GM19099 (cell line): ENCODE data around the gene FBXO30.

Experiments
- POLR2A ChIP-seq: IDR thresholded peaks from 3 replicates; pipeline ENCODE4 v1.6.1; 2011; ENCODE audit warnings: low read depth; ENCODE audit not compliant: insufficient read length; ENCODE audit errors: extremely low read depth

The FBXO30 gene

GRCh38 chr6:145830612-145831011 is 16.0 kb upstream of the FBXO30 start:
- no peak for TF ChIP-seq POLR2A

DNA sequence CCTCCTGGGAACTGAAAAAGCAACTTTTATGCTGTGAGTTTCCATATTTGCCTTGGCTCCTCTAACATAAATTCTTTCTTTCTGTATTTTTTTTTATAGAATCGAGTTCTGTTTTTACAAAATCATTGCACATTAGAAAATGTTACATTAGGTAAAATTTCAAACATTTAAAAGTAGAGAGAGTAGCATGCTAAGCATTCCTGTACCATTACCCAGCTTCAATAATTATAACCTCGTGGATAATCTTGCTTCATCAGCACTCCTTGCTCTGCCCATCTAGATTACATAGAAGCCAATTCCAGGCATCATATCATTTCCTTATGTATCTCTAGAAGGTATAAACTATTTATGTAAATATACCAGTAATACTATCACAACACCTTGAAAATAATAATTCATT is 15.4 kb upstream of the FBXO30 start:
- no peak for TF ChIP-seq POLR2A

- no peak for TF ChIP-seq POLR2A
Measured at GRCh38 chr6:145829102-145829501, 14.5 kb upstream of the FBXO30 start.

DNA sequence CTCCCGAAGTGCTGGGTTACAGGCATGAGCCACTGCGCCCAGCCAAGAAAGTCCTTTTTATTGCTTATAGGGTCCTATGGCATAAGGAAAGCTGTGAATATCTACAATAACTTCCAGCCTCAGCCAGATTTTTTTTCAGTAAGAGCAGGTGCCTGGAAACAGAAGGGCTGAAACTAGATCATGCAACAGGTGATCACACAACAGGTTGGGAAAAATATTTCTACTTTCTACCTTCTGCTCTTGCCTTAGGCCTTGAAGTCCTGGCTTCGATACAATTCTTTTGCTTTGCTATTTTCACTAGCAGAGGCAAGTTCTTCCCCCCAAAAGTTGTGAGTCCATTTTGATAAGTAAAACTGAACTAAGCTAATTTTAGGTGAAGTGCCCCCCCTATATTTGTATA is 9.7 kb upstream of the FBXO30 start:
- TF ChIP-seq POLR2A = no peak

DNA sequence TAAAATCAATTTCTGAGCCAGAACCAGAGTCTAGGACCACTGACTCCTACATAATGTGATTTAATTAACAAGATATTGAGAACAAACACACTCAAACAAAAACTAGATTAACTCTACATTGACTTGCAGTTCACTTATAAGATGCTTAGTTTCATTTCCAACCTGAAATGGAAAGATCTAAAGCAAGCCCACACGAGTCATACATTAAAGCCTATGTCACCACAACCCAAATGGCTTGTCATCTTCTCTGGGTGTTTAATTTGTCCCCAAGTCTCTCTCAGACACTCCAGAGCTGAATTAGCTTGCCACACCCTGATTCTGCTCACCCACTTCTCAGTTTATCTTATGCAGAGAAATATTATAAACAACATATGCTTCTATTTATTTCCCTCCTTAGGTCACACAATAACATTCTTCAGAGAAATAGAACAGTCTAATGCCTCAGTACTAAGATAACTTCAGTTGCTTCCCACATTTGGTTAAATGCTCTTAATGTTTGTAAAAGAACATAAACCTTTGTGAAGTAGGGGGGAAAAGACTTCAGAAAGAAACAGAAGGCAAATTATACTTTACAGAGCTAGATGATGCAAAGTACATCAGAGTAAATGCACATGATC is 8.8 kb upstream of the FBXO30 start:
- TF ChIP-seq POLR2A = no peak

DNA sequence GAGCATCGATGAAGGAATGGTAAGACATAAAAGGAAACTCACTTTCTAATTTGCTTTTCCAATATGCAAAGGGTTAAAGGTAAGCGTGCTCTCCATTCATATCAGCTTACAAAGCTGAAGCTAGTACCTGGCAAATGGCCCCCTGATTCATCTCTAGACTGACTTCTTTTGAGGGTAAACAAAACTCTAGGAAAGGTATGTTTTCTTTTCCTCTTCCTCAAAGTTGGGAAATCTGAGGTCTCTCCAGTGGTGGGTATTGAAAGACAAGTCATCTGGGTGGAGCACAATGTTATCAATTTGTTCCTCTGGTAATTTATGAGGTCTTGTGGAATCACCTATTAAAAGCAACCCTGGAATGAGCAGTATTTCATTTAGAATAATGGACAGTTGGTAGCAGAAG is 7.9 kb upstream of the FBXO30 start:
- TF ChIP-seq POLR2A = no peak

DNA sequence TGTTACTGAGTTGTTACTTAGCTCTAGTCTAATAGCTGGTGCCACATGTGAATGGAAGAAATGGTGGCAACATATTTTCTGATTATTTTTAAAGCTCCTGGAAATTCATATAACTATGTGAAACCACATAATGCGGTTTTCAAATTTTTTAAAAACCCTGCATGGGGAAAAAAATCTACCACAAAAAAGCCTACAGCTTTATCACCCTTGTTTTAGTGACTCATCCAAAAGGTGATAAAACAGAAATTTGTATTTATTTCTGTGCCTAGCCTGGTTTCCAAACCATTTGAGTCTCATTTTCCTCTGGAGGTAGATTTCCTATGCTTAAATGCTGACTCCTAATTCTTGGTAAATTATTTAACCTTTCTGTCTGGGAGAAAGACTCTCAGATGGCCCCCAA is 5.4 kb upstream of the FBXO30 start:
- TF ChIP-seq POLR2A = no peak

- no peak for TF ChIP-seq POLR2A
Measured at GRCh38 chr6:145818796-145819195, 4.2 kb upstream of the FBXO30 start.

DNA sequence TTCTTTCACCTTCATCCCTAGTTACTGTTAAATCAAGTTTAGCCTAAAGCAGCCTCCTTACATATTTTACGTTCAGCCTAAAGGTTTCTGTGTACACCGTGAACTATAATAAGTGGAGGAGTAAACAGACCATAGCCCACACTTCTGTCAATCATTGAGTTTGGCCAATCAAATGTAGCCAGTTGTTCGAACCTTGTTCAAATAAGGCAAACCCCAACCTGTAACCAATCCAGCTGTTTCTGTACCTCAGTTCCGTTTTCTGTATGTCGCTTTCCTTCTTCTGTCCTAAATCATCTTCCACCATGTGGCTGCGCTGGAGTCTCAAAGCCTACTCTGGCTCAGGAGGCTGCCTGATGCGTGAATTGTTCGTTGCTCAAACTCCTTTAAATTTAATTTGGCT is 1.8 kb upstream of the FBXO30 start:
- no peak for TF ChIP-seq POLR2A

DNA sequence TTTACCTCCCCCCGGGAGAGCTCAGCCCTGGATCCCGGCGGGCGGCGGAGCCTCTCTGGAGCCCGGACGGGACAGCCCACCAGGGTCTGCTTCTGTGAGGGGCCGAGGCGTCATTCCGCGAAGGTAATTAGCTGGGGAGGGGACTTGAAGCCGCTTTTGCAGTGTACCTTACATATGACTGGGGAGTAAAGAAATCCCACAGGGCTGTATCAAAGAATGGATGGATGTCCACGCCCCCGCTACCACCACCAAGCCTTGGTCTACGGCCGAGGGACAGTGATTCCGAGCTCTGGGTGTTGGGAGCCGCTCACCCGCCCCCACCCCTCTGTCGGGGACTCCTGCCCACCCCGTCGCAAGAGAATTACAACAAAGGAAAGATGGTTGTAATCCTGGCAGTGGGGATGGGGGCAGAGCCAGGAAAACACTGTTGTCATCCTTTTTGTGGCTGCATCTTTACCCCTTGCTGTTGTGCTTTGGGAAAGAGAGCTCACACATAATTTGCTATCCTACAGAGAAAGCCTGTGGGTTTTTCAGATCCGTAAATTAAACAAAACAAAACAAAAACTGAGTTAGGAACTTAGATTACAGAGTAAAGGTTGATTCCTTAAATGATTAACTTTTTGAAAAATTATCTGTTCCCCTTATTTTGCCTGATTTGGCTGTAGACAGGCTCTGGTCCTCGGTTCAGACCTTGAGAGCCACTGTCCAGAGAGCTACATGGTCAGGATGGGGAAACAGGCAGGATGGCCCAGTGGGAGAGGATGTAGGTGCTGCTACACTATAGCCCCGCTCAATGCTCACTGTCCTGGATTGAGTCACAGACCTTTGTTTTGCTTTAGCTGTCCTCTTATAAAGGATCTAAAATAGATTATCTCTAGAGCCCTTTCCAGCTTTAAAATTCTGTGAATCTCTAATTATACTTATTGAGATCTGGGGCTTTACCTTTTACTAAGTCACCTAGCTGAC is 997 bp upstream of the FBXO30 start:
- no peak for TF ChIP-seq POLR2A

DNA sequence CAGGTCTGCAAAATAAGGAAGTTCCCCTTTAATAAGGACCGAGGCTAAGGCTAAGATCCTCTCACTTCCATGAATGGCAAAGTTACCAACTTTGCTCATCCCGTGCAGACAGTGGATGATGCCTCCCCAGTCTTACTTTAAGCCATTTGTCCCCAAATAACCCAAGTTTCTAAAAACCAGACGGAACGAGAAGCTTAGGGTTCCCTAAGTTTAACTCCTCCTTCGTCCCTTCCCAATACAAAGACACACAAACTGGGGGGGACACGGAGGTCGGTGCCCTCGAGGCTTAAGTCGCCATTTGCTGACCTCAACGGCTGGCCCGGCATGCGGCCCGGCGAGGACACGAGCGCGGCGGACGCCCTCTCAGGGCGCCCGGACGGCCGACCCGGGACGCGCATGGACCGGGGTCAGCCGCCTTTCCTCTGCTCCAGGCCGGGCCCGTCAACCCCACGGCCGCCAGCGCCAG is 527 bp downstream of the FBXO30 start:
- no peak for TF ChIP-seq POLR2A

DNA sequence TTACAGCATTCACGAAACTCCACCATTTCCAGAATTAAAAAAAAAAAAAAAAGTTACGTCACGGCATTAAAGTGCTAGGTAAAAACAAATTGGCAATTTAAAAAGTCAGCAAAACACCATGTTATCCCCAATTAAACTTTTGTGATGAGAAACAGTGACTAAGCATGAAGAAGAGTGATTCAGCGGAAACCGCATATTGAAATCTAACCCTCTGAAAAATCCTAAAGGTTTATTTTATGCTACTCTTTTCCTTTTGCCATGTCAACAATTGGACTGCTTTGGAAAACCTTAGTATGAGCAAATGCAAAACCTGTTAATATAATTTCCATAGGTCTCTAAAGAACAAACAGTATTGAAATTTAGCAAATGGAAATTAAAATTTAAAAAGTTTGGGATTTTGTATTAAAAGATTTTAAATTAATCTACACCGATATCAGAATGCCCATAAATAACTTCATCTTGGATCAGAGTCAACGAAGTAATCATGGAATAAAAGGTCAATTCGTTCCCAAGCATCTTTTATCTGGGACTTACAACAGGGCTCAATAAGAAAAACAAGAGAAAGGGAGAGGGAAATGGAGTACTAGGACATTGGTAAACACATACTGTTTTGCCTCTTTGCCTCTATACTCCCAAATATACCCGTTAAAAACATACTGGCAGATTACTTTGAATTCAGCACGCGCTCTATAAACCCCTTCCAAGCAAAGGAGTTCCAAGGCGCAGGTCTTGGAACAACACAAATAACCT is 1.1 kb downstream of the FBXO30 start:
- no peak for TF ChIP-seq POLR2A

GRCh38 chr6:145811741-145812140 is 2.9 kb downstream of the FBXO30 start:
- TF ChIP-seq POLR2A = no peak

- TF ChIP-seq POLR2A = no peak
Measured at GRCh38 chr6:145809785-145810184, 4.8 kb downstream of the FBXO30 start.

GRCh38 chr6:145809211-145809610 is 5.4 kb downstream of the FBXO30 start:
- TF ChIP-seq POLR2A = no peak

GRCh38 chr6:145808239-145808638 is 6.4 kb downstream of the FBXO30 start:
- no peak for TF ChIP-seq POLR2A

DNA sequence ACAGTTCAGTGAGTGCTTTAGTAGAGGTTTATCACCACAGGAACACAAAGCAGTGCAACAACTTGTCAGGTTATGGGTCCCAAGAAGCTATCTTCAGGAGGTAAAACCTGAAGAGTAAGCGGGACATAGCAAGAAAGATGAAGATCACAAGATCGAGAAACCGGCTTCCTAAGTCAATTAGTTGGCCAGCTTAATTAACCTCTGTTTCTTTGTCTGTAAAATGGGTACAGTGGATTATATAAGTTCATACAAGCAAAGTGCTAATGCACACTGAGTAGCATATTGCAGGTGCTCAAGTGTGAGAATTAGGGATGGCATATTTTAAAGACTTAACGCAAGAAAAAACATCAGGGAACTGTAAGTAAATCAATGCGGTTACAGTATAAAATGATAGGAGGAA is 12.5 kb downstream of the FBXO30 start:
- no peak for TF ChIP-seq POLR2A
